HUDEP-2 (cell line): Measurements from ENCODE around the gene SLC26A3.

ENCODE experiments used
- DNase-seq, 76 experiments: peaks; one replicate each; lab custom pipeline; 2025; ENCODE audit not compliant: unreplicated experiment in 76 of 76; lab: John Stamatoyannopoulos, UW

Gene SLC26A3

GRCh38 chr7:107818622-107819021 lies 15.6 kb upstream of the SLC26A3 start:
- DNase-seq: no peak

GRCh38 chr7:107816011-107816566 lies 13.1 kb upstream of the SLC26A3 start:
- no peak for DNase-seq

DNA sequence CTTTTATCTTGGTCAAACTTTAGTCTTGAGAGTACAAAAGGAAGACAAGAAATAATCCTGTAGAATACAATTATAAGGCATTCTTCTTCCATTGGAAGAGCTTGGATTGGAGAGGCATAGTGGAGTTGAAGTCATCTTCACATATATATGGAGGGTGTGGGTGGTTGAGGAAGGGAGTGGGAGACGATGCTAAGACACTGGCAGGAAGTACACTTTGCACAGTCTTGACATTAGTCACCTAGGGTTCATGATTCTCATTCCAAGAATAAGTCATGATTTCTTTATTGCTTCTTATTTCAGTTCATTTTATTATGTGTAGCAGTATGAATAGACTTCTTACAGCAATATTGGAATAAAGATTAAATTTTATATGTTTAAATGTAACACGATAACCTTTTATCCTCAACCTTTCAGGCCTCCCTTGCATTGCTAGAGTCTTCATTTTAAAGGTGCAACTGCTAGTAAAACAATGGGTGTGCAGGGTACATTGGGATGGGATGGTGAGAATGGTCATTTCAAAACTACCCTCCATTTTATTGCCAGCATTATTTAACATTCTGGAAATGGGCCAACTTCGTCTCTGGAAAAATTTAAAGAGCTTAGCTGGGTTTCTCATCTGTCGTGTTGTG lies 12.3 kb upstream of the SLC26A3 start:
- DNase-seq: no peak

DNA sequence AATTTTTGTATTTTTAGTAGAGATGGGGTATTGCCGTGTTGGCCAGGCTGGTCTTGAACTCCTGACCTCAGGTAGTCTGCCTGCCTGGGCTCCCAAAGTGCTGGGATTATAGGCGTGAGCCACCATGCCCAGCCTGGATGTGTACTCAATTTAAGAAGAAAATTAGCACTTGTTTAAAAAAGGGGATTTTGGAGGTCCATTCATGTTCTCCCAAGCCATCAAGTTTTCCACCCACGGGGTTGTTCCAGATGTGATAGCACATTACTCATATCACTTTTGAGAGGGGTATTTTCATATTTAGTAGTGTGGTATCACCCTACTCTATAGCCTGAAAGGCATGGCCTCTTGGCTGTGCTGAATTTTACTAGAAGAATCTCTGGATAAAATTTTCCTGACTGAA lies 10.5 kb upstream of the SLC26A3 start:
- no peak for DNase-seq

- no peak for DNase-seq
These were observed 8.9 kb upstream of the SLC26A3 start for GRCh38 chr7:107811934-107812333.

DNA sequence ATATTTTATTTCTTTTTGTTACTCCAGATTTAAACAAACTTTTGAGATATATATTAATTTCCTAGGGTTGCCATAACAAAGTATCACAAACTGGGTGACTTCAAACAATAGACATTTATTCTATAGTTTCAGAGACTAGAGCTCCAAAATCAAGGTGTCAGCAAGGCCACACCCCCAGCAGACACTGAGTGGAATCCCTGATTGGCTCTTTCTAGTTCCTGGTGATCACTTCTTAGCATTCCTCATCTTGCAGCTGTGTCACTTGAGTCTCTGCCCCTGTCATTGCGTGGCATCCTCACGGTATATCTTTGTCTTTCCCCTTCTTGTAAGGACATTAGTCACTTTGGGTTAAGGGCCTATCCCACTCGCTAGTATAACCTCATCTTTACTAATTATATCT lies 7.6 kb upstream of the SLC26A3 start:
- no peak for DNase-seq

- no peak for DNase-seq
These were observed 6.2 kb upstream of the SLC26A3 start for GRCh38 chr7:107809179-107809578.

- no peak for DNase-seq
These were observed 3.3 kb downstream of the SLC26A3 start for GRCh38 chr7:107799647-107800264.

DNA sequence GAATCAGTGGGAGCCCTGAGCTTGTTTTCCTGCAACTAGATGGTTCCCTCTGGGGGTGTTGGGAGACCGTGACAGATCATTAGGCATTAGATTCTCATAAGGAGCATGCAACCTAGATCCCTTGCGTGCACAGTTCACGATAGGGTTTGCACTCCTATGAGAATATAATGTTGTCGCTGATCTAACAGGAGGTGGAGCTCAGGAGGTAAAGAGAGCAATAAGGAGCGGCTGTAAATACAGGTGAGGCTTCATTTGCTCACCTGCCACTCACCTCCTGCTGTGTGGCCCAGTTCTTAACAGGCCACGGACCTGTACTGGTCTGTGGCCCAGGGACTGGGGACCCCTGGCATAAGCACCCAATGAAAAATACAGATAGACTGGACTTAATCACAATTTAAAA lies 10.7 kb downstream of the SLC26A3 start:
- DNase-seq: no peak

DNA sequence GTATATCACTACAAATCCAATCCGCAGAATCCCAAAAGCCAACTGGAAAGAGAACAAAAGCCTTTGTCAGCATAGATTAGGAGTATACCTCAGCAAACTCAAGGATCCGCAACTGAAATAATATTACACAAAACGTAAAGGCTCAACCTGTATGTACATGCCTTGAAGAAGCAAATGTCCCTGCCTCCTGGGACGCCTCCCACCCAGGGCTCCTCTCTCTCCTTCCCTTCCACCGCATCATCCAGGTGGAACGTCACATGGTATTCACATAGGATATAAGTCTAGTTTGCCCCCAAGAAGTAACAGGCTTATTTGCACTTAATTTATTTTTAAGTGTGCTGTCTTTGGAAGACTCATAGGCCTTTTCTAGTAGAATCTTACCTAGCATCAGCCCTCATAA lies 13.4 kb downstream of the SLC26A3 start:
- DNase-seq: no peak

GRCh38 chr7:107788662-107789061 lies 14.4 kb downstream of the SLC26A3 start:
- DNase-seq: no peak

GRCh38 chr7:107788216-107788615 lies 14.8 kb downstream of the SLC26A3 start:
- DNase-seq: no peak

DNA sequence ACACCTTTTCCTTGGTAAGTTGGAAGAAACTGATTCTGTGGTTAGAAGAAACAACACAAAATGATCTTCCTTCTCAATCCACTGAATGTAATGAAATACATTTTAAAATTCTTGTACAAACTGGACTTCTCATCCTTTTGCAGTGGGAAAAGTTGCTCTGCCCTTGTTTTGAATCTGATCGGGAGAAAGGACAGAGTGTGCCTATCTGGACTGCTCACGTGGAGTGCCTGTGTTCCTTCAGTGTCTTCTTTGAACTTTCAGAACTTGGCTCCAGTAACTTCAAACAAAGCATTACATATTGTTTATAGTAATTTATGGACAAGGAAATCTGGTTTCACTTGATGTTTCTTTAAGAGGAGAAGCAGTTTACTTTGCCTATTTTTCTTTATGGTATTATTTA lies 17.1 kb downstream of the SLC26A3 start:
- peak in 1 of 76 experiments; percentile 2 for DNase-seq

GRCh38 chr7:107785170-107785569 lies 17.9 kb downstream of the SLC26A3 start:
- no peak for DNase-seq

- no peak for DNase-seq
These were observed 19.4 kb downstream of the SLC26A3 start for GRCh38 chr7:107783648-107784047.

- no peak for DNase-seq
These were observed 20.6 kb downstream of the SLC26A3 start for GRCh38 chr7:107782374-107782773.

DNA sequence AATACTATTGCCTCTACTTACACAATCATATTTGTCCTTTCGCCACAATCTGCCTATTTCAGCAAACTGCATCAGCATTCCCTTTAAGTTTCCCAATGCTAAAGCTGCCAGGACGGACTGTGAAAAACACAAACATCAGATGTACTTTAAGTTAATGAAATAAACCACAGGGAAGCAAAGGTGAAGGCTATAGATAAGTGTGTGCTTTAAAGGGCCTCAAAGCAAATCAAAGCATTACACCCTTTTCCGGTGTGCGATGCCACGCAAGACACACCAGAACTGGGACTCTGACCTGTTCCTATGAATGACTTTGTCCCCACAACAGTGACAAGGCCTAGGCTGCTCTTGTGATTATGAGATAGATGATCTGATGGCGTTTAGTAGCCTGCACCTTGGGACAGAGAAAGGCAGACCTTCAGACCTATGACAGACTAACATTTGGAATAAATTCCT lies 23.4 kb downstream of the SLC26A3 start:
- DNase-seq: no peak

DNA sequence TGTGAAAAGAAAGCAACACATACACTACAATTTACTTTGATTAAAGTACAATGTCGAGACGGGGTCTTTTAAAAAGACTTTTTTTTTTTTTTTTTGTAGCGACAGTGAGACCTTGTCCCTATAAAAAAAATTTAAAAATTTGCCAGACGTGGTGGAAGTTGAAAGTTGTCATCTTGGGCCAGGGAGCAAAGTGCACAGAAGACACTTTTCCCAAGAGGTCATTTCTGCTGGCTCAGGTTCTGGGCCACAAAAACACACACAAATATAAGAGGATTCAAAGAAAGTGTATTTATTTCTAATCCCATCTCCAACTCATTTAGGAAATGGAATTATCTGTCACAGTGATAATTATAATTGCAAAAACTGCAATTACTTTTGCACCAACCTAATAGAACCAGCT lies 24.7 kb downstream of the SLC26A3 start:
- DNase-seq: no peak

- no peak for DNase-seq
These were observed 25.3 kb downstream of the SLC26A3 start for GRCh38 chr7:107777702-107778101.

DNA sequence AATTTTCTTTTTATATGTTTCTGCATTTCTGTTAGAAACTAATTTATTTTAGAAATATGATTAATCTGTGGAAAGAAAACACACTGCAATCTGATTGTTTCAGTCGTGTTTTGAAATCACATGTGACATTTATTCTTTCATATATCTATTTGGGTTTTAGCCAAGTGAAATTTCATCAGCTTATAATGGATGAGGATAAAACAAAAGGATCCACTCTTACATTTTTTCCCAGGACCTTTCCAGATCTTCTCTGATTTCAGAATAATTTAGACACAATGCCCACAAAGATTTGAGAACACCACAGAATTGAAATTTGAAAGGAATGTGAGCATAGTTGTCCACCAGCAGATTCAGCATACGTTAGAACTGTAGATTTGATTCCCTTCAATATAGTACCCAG lies 30.0 kb downstream of the SLC26A3 start:
- DNase-seq: no peak

DNA sequence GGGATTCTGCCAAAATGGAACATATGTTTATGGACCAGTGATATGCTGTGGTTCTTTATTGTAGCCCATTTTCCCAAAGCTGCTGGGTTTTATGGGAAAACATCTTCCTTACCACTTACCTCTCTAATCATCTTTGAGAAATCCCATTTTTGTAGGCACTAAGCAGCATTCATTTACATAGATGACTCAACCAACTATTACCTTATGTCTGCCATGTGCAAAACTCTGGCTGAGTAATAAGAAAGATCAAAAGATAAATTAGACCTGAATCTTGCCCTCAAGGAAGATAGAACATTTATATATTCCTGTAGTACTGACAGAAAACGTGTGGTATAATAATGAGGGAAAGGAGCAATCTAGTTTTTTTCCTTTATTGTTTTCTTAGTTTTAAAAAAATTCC lies 34.8 kb downstream of the SLC26A3 start:
- DNase-seq: no peak

DNA sequence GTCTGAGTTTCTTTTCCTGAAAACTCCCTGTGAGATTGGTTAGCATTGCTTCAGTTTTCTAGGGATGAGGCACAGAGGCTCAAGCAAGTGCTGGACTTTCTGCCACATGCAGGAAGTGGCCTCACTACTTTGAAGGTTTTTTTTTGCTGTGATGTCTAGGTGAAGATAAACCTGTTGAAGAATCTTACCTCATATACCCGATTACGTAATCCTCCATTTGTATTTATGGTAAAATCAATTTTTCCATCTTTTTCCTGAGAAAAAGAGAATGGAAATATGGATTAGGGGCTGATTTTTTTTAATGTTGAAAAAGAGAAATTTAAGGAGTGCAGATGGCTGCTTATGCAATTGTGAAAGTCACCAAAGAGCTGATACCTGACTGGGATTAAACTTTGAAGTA lies 35.6 kb downstream of the SLC26A3 start:
- DNase-seq: no peak
